Muscle of leg (tissue), 11 donors: ENCODE data around the gene TRNAU1AP. TPM values are rescaled to one million over a fixed set of nuclear protein-coding genes. Genes with fewer than 3 reads are reported as not detected.
A peak's percentile ranks its signal among the peaks of the same experiment; 100 is the strongest.
"Not testable (repeated sequence)": the region's sequence is repeated elsewhere in the genome, so short reads cannot be mapped to it uniquely, and the experiment has no call there.

Experiments
- DNase-seq: peaks from one replicate; pipeline ENCODE4 v3.0.0; 2013
- H3K27ac ChIP-seq: one replicate; pipeline ENCODE4 v1.5.1; 2013; ENCODE audit warnings: mild to moderate bottlenecking, low read length, control low read depth
- H3K27me3 ChIP-seq: one replicate; pipeline ENCODE4 v1.6.1; 2013; ENCODE audit warnings: low read length; ENCODE audit not compliant: control insufficient read depth, insufficient read depth
- H3K36me3 ChIP-seq: one replicate; pipeline ENCODE4 v1.6.1; 2013; ENCODE audit warnings: low read length; ENCODE audit not compliant: control insufficient read depth, insufficient read depth
- H3K4me1 ChIP-seq: one replicate; pipeline ENCODE4 v1.6.1; 2013; ENCODE audit warnings: low read length; ENCODE audit not compliant: control insufficient read depth, insufficient read depth
- H3K4me3 ChIP-seq: one replicate; pipeline ENCODE4 v1.5.1; 2013; ENCODE audit warnings: low read length, control low read depth
- H3K9me3 ChIP-seq: replicated peaks from 2 replicates; pipeline ENCODE4 v1.6.1; 2013; ENCODE audit warnings: low read depth, low read length; ENCODE audit not compliant: control insufficient read depth
- WGBS: methylation state at CpG from one replicate; pipeline ENCODE4 v1.1.5; 2013; ENCODE audit warnings: missing lambda C conversion rate; ENCODE audit not compliant: insufficient coverage; 5-methylcytosine and 5-hydroxymethylcytosine counted together
- polyA plus RNA-seq, 8 donors: library from polyadenylated mRNA; unstranded; fragments of 120-200 nt; gene quantifications; one replicate each; pipeline versions ENCODE4 v1.2.1 to v1.2.3, GENCODE V29; 2013; ENCODE audit warnings: inconsistent platforms in 1 of 8, low replicate concordance in 1 of 8; ENCODE audit not compliant: insufficient read length in 8 of 8, insufficient read depth in 1 of 8
- total RNA-seq: library from RNA; stranded (reverse); fragments of 120-200 nt; gene quantifications from one replicate; pipeline ENCODE4 v1.2.4, GENCODE V29; 2013

TRNAU1AP gene
- total and polyA plus RNA-seq, 9 donors, result 18.8 to 28.9 (median 20.5) TPM

DNA sequence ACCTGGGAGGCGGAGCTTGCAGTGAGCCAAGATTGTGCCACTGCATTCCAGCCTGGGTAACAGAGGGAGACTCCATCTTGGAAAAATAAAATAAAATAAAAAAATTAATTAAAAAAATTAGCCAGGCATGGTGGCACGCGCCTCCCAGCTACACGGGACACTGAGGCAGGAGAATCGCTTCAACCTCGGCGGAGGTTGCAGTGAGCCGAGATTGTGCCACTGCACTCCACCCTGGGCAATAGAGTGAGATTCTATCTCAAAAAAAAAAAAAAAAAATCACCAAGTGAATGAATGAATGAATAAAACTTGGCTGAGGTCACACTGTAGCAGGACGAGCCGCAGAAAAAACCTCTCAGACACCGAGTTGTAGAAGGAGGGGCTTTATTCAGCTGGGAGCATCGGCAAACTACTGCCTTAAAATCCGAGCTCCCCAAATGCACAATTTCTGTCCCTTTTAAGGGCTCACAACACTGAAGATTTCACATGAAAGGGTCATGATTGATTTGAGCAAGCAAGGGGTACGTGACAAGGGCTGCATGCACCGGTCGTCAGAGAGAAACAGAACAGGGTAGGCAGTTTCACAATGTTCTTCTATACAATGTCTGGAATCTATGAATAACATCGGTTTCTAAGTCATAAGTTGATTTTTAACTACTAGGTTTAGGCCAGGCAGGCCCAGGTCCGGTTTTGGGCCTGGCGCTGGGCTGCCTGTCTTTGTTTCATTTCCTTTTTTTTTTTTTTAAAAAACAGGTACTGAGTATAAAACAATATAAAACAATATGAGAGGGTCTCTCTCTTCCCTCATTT, 33.9 kb downstream of the TRNAU1AP start:
- H3K27me3 ChIP-seq, H3K27ac ChIP-seq, H3K4me3 ChIP-seq, DNase-seq, H3K36me3 ChIP-seq, H3K9me3 ChIP-seq: not testable (repeated sequence)
- WGBS, result 93% methylated on average over 10 of the region's 19 CpGs
- H3K4me1 ChIP-seq, result peaks cover 23% of the 10 kb centered on the region

DNA sequence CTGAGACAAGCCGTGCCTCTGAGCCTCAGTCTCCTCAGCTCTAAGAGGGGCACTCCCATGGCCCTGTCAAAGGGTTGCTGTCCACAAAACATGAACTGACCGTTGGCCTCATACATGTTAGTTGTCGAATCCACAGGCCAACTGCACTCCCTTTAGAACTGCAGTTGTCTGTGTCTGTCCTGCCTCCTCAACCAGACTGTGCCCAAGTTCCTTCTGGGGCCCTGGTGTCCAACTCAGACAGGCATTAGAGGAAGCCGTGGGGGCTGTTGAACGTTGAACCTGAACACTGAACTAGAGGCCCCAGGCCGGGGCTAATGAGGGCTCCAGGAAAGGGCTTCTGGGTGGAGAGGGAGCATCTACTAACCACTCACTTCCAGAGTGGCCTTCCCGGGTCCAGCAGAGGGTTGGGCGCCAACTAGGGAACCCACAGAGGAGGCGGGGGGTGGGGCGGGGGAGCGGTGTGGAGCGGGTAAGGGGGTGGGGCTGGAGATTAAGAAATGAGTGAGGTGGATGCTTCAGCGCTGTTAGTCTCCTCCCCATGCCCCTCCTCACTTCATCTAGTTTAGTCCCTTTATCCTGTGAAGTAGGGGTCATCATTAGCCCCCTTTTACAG, 38.9 kb downstream of the TRNAU1AP start, which contains the start of gene RAB42:
Gene RAB42 (plus strand): TSS at position 558 of the 613 bp plus-strand sequence. CDS start 247 bp downstream, outside the sequence.
- Histone ChIP-seq H3K4me3 (peak within 1 kb of the TSS; percentile 52), H3K27ac (peak within 1 kb of the TSS; percentile 72), H3K27me3 (no peaks in the 10 kb centered on the region), H3K36me3 (no peaks in the 10 kb centered on the region), H3K4me1 (peaks cover 37% of the 10 kb centered on the region), H3K9me3 (no peaks in the 10 kb centered on the region)
- DNase-seq, result peak; percentile 69
- 90% methylated on average over 1 of the region's 13 CpGs for WGBS

- no peak for DNase-seq
- Histone ChIP-seq H3K27me3 (no peaks in the 10 kb centered on the region), H3K27ac (peak overlapping the region; percentile 72), H3K4me3 (peak overlapping the region; percentile 52), H3K36me3 (no peaks in the 10 kb centered on the region), H3K9me3 (no peaks in the 10 kb centered on the region), H3K4me1 (peaks cover 37% of the 10 kb centered on the region)
- under 1% methylated on average over 79 of the region's 81 CpGs for WGBS
Observed at GRCh38 chr1:28592321-28593071, 39.6 kb downstream of the TRNAU1AP start.

- not testable (repeated sequence) for H3K27me3 ChIP-seq, DNase-seq, H3K9me3 ChIP-seq, H3K36me3 ChIP-seq, H3K4me3 ChIP-seq, H3K27ac ChIP-seq
- H3K4me1 ChIP-seq, result peaks cover 37% of the 10 kb centered on the region
- no CpG with 5 or more reads among the region's 3 CpGs for WGBS
Observed at GRCh38 chr1:28593988-28594356, 41.1 kb downstream of the TRNAU1AP start.

DNA sequence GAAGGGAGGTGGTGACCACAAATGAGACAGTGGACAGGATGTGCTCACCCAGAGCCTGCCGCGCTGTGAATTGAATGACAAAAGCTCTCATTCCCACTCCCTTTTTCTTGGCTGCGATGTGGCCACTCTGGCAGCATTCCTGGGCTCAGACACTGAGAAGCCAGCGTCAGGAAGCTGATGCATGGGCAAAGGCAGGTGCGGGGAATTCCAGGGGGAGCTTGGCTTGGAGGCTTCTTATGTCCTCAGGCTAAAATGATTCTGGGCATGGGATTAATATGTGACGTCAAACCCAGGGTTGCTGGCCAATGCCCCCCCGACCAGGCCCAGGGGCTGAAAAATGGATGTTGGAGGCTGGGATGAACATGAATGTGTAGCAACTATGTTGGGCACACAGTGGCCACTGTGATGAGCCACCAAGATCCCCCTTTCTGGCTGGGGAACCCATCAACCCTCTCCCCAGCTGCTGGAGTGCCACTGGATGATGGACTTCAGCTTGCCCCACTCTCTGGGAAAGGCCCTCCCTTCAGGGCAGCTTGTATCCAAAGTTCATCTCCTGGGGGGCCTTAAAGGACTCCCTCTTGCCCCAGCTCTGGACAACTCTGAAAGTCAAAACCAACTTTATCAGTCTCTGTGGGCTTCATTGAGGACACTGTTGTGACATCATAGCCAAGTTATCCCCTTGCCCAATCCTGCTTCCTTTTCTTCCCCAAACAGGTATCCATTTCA, 42.0 kb downstream of the TRNAU1AP start:
- peak; percentile 83 for DNase-seq

DNA sequence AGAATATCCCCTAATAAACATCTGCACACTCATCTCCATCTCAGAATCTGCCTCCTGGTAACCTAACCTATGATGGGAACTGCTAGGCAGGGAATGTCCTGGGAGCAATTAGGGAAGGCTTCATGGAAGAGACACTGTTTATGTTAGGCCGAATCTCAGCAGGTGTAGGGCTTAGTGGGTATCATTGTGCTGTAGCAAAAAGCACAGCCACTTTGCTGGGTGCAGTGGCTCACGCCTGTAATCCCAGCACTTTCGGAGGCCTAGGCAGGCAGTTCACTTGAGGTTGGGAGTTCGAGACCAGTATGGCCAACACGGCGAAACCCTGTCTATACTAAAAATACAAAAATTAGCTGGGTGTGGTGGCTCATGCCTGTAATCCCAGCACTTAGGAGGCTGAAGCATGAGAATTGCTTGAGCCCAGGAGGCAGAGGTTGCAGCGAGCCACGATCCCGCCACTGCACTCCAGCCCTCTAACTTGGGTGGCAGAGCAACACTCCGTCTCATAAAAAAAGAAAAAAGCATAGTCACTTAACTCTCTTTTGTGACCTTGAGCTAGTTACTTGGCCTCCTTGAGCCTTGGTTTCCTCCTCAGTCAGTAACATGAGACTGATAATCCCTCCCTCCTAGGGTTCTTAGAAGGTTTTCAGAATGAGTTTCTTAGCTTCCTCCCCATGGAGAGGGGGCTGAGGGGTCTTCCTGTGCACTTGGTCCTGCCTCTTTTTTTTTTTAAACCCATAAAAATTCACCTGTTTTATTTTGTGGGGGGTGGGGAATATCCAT, 42.7 kb downstream of the TRNAU1AP start:
- 69% methylated on average over 7 of the region's 10 CpGs for WGBS
- DNase-seq, result no peak
- Histone ChIP-seq H3K4me1 (peaks cover 32% of the 10 kb centered on the region), H3K36me3 (peaks cover 2% of the 10 kb centered on the region), H3K9me3 (no peaks in the 10 kb centered on the region), H3K27me3 (no peaks in the 10 kb centered on the region), H3K4me3 (no peak overlapping the region), H3K27ac (peak overlapping the region; percentile 67)

More for the DNA sequence above, 42.0 kb downstream of the TRNAU1AP start:
- not testable (repeated sequence) for H3K36me3 ChIP-seq, H3K9me3 ChIP-seq, H3K27me3 ChIP-seq, H3K4me3 ChIP-seq
- 32% methylated on average over 5 of the region's 7 CpGs for WGBS
- H3K27ac ChIP-seq, result peak overlapping the region; percentile 67
- H3K4me1 ChIP-seq, result peaks cover 37% of the 10 kb centered on the region

GRCh38 chr1:28596276-28596675, 43.4 kb downstream of the TRNAU1AP start:
- H3K4me1 ChIP-seq, result peaks cover 27% of the 10 kb centered on the region
- H3K27me3 ChIP-seq, H3K4me3 ChIP-seq, DNase-seq, H3K36me3 ChIP-seq, H3K27ac ChIP-seq, H3K9me3 ChIP-seq: not testable (repeated sequence)
- 91% methylated on average over 6 of the region's 11 CpGs for WGBS

DNA sequence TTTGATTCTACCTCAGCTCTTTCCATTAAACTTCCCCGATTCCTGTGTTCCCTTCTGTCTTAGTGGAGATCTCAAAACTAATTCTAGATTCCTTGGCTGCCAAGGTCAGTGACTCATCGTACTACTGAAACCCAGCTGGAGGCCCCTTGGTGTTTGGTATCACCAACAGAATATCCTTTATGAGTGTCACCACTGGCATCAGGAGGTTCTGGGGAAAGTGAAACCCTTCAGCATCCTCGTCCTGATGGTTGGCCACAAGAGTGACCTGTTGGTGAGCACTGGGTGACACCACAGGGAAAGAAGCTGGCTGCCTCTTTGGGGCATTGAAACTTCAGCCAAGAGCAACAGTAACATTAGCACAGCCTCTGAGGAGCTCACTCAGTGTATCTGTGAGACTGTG, 48.8 kb downstream of the TRNAU1AP start:
- H3K4me1 ChIP-seq, result peaks cover 5% of the 10 kb centered on the region
- H3K27me3 ChIP-seq, result no peaks in the 10 kb centered on the region
- WGBS, result 71% methylated on average over 3 of the region's 3 CpGs
- peaks cover 43% of the 10 kb centered on the region for H3K36me3 ChIP-seq
- H3K4me3 ChIP-seq, result no peak overlapping the region
- no peak for DNase-seq
- H3K9me3 ChIP-seq, result no peaks in the 10 kb centered on the region
- H3K27ac ChIP-seq, result no peak overlapping the region
